ENCODE measurements around the gene ADAMTSL2. TPM values are rescaled to one million over a fixed set of nuclear protein-coding genes. Genes with fewer than 3 reads are reported as not detected.

ADAMTSL2 gene
- polyA plus RNA-seq, 6 donors from 2014 or later: not detected

DNA sequence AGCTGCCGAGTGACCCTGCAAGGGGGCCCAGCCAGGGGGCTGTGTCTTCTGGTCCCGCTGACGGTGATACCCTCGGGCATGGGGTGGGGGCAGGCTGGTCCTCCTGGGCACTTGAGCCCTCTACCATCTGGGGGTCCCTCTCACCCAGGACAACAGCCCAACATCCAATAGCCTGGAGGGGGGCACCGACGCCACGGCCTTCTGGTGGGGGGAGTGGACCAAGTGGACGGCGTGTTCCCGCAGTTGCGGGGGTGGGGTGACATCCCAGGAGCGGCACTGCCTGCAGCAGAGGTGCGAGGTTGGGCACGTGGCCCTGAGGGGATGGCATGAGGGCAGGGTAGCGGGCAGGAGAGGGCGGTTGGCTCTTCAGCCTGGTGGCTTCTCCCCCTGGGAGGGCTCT, 2.8 kb downstream of the ADAMTSL2 start:
- no peak for DNase-seq
- Mint-ChIP-seq H3K4me1 (peaks cover 24 to 33% (median 31%) of the 10 kb centered on the region in 3 donors), H3K9me3 (no peaks in the 10 kb centered on the region), H3K27me3 (peaks cover 23 to 67% (median 37%) of the 10 kb centered on the region in 3 donors), H3K4me3 (no peak overlapping the region), H3K27ac (no peak overlapping the region), H3K36me3 (no peaks in the 10 kb centered on the region)
- no peak for ATAC-seq (ENCODE audit: low read depth in 2 of 2)

- H3K27ac Mint-ChIP-seq: no peak overlapping the region
- H3K4me1 Mint-ChIP-seq: peaks cover 17 to 27% (median 23%) of the 10 kb centered on the region in 3 donors
- H3K9me3 Mint-ChIP-seq: no peaks in the 10 kb centered on the region
- peaks cover 20 to 57% (median 27%) of the 10 kb centered on the region in 3 donors for H3K27me3 Mint-ChIP-seq
- ATAC-seq (ENCODE audit: low read depth in 2 of 2) (no peak), DNase-seq (no peak)
- H3K36me3 Mint-ChIP-seq: no peaks in the 10 kb centered on the region
- H3K4me3 Mint-ChIP-seq: no peak overlapping the region
Measured at GRCh38 chr9:133538176-133538575, 3.7 kb downstream of the ADAMTSL2 start.

DNA sequence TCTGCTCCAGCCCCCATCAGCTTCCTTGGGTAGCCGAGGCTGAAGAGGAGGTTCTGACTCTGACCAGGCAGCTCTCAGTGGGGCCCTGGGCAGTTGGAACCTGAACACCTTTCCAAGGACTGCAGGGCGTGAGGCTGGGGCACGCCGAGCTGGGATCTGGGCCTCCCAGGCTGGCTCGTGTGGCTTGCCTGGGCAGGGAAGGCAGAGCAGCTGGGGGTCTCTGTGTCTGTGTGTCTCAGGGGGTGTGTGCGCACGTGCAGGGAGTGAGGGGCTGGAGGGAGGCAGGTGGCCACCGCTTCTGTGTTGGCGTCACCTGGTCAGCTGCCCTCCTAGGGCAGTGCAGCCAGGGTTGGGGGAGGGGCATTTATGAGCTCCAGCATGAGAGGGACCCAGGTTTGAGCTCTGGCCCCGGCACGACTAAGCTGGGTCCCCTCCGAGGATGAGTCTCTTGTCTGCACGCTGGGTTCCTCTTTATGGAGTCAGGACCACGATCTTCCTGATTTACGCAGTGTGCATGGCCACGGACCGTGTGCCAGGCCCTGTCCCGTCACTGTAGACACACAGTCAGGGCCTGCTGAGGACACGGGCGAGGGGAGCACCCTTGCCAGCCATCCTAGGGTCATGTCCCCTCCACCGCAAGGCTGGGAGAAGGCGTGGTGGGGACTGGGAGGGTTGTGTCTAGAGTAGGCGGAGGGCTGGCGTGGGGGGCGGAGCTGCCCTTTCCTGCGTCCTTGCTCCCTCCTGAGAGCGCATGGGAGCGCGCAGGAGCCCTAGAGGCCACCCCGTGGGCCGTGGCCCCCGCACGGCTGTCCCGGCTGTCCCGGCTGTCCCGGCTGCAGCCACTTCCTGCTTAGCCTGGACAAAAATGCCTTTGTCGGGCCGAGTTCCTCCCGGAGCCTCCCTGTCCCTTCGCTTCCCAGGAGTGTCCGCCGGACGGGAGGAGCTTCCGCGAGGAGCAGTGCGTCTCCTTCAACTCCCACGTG, 4.6 kb downstream of the ADAMTSL2 start:
- peaks cover 13 to 20% (median 19%) of the 10 kb centered on the region in 3 donors for H3K4me1 Mint-ChIP-seq
- DNase-seq (no peak), ATAC-seq (ENCODE audit: low read depth in 2 of 2) (no peak)
- peak overlapping the region in 3 of 8 donors; percentile 35 to 75 (median 61) for H3K4me3 Mint-ChIP-seq
- peaks cover 15 to 52% (median 21%) of the 10 kb centered on the region in 3 donors for H3K27me3 Mint-ChIP-seq
- no peaks in the 10 kb centered on the region for H3K36me3 Mint-ChIP-seq
- no peaks in the 10 kb centered on the region for H3K9me3 Mint-ChIP-seq
- peak overlapping the region in 1 of 6 donors; percentile 29 for H3K27ac Mint-ChIP-seq

DNA sequence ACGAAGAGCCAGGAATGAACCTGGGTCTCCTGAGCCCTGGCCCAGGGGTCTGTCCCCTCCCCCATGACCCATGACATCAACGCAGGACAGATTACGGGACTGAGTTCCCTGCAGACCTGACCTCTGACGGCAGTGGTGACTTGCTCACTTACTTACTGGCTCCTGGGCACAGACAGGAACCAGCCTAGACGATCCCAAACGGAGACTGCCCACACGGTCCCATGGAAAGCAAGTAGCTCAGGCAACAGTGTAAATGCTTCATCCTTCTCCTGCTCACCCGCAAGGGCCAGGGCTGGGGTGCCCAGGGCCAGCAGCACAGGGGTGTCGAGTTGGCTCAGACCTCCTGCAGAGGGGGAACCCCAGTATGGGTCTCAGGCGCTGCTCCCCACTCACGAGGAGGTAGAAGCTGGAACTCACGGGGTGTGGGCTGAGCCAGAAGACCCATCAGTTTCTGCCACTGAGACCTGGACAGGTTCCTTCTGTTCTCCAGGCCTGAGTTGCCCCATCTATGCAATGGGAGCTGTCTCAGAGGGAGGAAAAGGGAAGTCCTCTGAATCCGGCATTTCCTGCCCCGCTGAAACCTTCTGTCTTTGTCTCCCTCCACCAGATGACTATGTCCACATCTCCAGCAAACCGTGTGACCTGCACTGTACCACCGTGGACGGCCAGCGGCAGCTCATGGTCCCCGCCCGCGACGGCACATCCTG, 5.6 kb downstream of the ADAMTSL2 start:
- ATAC-seq (ENCODE audit: low read depth in 2 of 2): peak; percentile 14 to 37
- peaks cover 15 to 53% (median 21%) of the 10 kb centered on the region in 3 donors for H3K27me3 Mint-ChIP-seq

DNA sequence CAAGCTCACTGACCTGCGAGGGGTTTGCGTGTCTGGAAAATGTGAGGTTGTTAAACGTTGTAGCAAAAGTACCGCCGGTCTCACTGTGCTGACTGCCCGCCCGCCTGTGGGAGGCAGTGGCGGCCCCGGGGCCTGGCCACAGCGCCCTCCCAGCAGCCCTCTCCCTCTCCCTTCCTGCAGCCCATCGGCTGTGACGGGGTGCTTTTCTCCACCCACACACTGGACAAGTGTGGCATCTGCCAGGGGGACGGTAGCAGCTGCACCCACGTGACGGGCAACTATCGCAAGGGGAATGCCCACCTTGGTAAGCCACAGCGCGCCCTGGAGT, 6.2 kb downstream of the ADAMTSL2 start:
- H3K27ac Mint-ChIP-seq: peak overlapping the region in 1 of 6 donors; percentile 62
- DNase-seq (no peak), ATAC-seq (ENCODE audit: low read depth in 2 of 2) (peak; percentile 67 to 72)
- no peaks in the 10 kb centered on the region for H3K36me3 Mint-ChIP-seq
- peak overlapping the region in 7 of 8 donors; percentile 44 to 80 (median 73) for H3K4me3 Mint-ChIP-seq
- H3K4me1 Mint-ChIP-seq: peaks cover 13 to 19% (median 18%) of the 10 kb centered on the region in 3 donors
- H3K27me3 Mint-ChIP-seq: peaks cover 15 to 48% (median 21%) of the 10 kb centered on the region in 3 donors
- H3K9me3 Mint-ChIP-seq: no peaks in the 10 kb centered on the region

More for the DNA sequence above, 5.6 kb downstream of the ADAMTSL2 start:
- Mint-ChIP-seq H3K4me3 (peak overlapping the region in 6 of 8 donors; percentile 44 to 80 (median 66)), H3K9me3 (no peaks in the 10 kb centered on the region), H3K27ac (peak overlapping the region in 1 of 6 donors; percentile 62), H3K4me1 (peaks cover 13 to 19% (median 18%) of the 10 kb centered on the region in 3 donors), H3K36me3 (no peaks in the 10 kb centered on the region)
- DNase-seq: no peak

DNA sequence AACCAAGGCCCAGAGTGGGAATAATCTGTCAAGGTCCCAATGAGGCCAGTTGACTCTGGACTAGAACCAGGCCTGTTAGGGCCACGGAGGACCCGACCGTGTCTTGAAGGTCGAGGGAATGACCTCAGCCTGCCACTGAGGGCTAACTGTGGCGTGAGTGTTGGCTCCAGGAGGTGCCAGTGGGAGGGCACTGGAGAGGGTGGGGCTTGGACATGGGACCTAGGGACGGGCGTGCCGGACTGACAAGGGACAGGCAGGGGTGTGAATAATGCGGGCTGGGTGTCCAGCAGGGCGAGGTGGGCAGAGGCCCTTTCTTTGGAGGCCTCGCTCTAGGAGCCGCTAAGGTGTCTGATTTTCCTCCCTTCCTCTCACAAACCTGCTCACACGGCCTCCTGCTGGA, 7.5 kb downstream of the ADAMTSL2 start:
- Mint-ChIP-seq H3K4me1 (peaks cover 13 to 19% (median 18%) of the 10 kb centered on the region in 3 donors), H3K9me3 (no peaks in the 10 kb centered on the region), H3K27ac (no peak overlapping the region), H3K27me3 (peaks cover 15 to 35% (median 22%) of the 10 kb centered on the region in 3 donors), H3K4me3 (no peak overlapping the region), H3K36me3 (no peaks in the 10 kb centered on the region)
- ATAC-seq (ENCODE audit: low read depth in 2 of 2): no peak
- DNase-seq: no peak

GRCh38 chr9:133543772-133544467, 9.4 kb downstream of the ADAMTSL2 start:
- DNase-seq: no peak
- H3K36me3 Mint-ChIP-seq: no peaks in the 10 kb centered on the region
- peak overlapping the region in 1 of 6 donors; percentile 54 for H3K27ac Mint-ChIP-seq
- peaks cover 11 to 42% (median 26%) of the 10 kb centered on the region in 3 donors for H3K27me3 Mint-ChIP-seq
- H3K4me3 Mint-ChIP-seq: peak overlapping the region in 1 of 8 donors; percentile 22
- H3K4me1 Mint-ChIP-seq: peaks cover 15 to 21% (median 17%) of the 10 kb centered on the region in 3 donors
- H3K9me3 Mint-ChIP-seq: no peaks in the 10 kb centered on the region
- no peak for ATAC-seq (ENCODE audit: low read depth in 2 of 2)

- Mint-ChIP-seq H3K36me3 (no peaks in the 10 kb centered on the region), H3K4me1 (peaks cover 2 to 8% (median 6%) of the 10 kb centered on the region in 3 donors), H3K27ac (no peak overlapping the region), H3K4me3 (peak overlapping the region in 1 of 8 donors; percentile 29), H3K27me3 (peaks cover 0 to 32% (median 10%) of the 10 kb centered on the region in 3 donors), H3K9me3 (no peaks in the 10 kb centered on the region)
- DNase-seq (no peak), ATAC-seq (ENCODE audit: low read depth in 2 of 2) (no peak)
Measured at GRCh38 chr9:133545494-133546286, 11.2 kb downstream of the ADAMTSL2 start.

DNA sequence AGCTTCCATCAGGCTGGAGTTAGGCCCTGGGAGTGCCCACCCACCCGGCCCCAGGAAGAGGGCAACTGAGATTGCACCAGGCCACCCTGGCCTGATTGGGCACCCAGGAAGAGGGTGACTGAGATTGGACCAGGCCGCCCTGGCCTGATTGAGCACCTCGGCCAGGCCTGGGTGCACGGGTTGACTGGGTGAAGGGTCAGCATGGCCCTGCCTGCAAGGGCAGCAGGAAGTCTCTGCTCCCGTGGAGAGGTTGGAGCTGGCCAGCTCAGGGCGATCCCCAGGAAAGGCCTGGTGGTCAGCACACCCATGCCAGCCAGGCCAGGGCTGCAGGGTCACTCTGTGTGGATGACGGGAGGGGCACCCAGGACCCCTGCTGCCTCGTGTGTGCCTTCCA, 11.8 kb downstream of the ADAMTSL2 start:
- Mint-ChIP-seq H3K36me3 (no peaks in the 10 kb centered on the region), H3K4me3 (no peak overlapping the region), H3K4me1 (peaks cover 0 to 5% (median 4%) of the 10 kb centered on the region in 3 donors), H3K27me3 (peaks cover 0 to 29% (median 9%) of the 10 kb centered on the region in 3 donors), H3K27ac (no peak overlapping the region), H3K9me3 (no peaks in the 10 kb centered on the region)
- no peak for DNase-seq
- ATAC-seq (ENCODE audit: low read depth in 2 of 2): no peak

DNA sequence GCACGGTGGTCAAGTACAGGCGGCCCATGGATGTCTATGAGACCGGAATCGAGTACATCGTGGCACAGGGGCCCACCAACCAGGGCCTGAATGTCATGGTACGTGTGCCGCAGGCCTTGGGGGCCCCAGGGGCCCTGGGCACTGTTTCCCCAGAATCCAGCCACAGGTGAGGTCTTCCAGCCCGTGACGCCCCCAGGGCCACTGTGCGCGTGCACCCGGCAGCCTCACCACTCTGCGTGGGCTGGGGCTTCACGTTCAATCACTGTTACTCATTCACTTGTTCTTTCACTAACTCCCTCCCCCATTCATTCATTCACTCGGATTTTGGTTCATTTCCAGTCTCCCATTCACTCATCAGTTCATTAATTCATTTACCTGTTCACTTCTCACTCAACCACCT, 12.6 kb downstream of the ADAMTSL2 start:
- ATAC-seq (ENCODE audit: low read depth in 2 of 2) (no peak), DNase-seq (no peak)
- Mint-ChIP-seq H3K27ac (no peak overlapping the region), H3K4me1 (peaks cover 0 to 5% (median 4%) of the 10 kb centered on the region in 3 donors), H3K36me3 (no peaks in the 10 kb centered on the region), H3K9me3 (no peaks in the 10 kb centered on the region), H3K27me3 (peaks cover 0 to 29% (median 9%) of the 10 kb centered on the region in 3 donors), H3K4me3 (no peak overlapping the region)

DNA sequence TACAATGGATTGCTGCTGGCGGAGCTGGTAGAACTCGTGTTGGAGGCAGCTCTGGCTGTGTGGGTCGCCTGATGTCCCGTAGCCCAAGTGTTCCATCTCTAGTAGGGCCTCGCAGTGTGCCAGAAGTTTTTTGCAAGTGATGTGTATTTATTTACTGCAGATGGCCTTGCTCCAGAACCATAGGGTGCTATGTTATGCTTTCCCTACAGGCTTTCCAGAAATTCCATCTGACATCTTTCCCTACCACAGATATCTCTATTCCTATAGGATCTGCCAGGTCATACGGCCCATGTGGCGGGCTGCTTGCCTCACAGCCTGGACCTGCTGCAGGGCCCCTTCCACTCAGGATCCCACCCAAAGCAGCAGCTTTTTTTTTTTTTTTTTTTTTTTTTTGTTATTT, 16.9 kb downstream of the ADAMTSL2 start:
- no peak overlapping the region for H3K27ac Mint-ChIP-seq
- H3K9me3 Mint-ChIP-seq: no peaks in the 10 kb centered on the region
- DNase-seq: no peak
- peaks cover 4 to 5% (median 5%) of the 10 kb centered on the region in 3 donors for H3K4me1 Mint-ChIP-seq
- H3K36me3 Mint-ChIP-seq: no peaks in the 10 kb centered on the region
- no peak for ATAC-seq (ENCODE audit: low read depth in 2 of 2)
- H3K4me3 Mint-ChIP-seq: no peak overlapping the region
- peaks cover 4 to 32% (median 9%) of the 10 kb centered on the region in 3 donors for H3K27me3 Mint-ChIP-seq

DNA sequence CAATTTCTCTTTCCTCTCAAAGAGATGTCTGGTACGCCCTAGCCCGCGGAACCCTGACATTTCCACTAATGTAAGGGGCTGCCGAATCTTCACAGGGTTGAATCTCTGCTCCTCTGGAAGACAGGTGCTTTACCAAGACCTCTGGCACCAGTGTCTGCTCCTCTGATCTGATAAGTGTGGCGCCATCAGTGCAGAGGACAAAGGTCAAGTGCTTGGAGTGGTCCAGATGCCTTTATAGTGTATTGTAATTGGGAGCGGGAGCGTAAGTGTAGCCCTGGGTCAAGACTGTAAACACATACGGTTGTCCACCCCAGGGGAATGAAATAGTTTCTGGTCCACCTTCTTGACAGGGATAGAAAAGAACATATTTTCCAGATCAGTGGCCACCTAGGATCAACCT, 17.7 kb downstream of the ADAMTSL2 start:
- Mint-ChIP-seq H3K36me3 (no peaks in the 10 kb centered on the region), H3K9me3 (no peaks in the 10 kb centered on the region), H3K27ac (peak overlapping the region in 1 of 6 donors; percentile 76), H3K4me1 (peaks cover 3 to 10% (median 5%) of the 10 kb centered on the region in 3 donors), H3K4me3 (no peak overlapping the region), H3K27me3 (peaks cover 4 to 30% (median 5%) of the 10 kb centered on the region in 3 donors)
- DNase-seq: no peak
- ATAC-seq (ENCODE audit: low read depth in 2 of 2): no peak

Data from naive B cell (primary cell).